ENCODE measurements around the gene CCNF. TPM values are rescaled to one million over a fixed set of nuclear protein-coding genes. Genes with fewer than 3 reads are reported as not detected.
A peak's percentile ranks its signal among the peaks of the same experiment; 100 is the strongest.

CCNF gene
- total and polyA plus RNA-seq, 10 of the 15 experiments (the other 5 are each of a cell fraction or from before 2014, with no cell fraction given), result 4.0 to 63.2 (median 27.5) TPM

DNA sequence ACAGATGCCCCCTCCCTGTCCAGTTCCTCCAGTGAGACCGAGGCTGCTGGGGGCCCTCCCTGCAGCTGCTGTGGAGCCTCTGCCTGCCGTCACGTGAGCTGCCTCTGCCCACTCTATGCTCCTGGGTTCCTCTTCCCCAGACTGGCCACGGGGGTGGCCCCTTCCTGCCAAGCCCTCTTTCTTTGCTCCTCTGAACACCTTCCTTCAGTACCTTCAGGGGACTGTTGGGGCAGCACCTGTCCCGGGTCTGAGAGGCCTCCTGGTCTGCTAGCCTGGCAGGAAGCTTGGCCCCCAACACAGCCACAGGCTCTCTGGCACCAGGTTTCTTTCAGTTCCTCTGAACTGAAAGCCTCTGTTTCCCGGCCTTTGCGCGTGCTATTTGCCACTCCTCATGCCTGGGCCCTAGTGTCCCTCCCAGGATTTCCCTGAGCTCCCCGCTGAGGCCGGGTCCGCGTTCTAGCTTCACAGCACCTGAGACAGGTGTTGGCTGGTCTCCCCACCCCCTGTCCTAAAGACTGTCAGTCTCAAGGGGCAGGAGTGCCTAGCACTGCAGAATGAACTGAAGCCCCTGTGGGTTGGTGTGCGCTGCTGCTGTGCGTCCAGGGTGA is 77.9 kb downstream of the CCNF start (continued):
- TF ChIP-seq WRNIP1 (IDR thresholded peaks at IDR 0.05; ENCODE audit: borderline replicate concordance, low read depth, low read length) (no peak), ZNF274 (IDR thresholded peaks at IDR 0.05; ENCODE audit: insufficient read depth, insufficient read length) (no peak), EP300 (IDR thresholded peaks at IDR 0.05; ENCODE audit: borderline replicate concordance in 1 of 2, control insufficient read depth in 1 of 2, low read depth in 2 of 2, low read length in 2 of 2) (no peak; a peak in 1 of 4 replicates), YY1 (IDR thresholded peaks at IDR 0.05; ENCODE audit: low read depth, low read length) (0 out of 2 replicates have a peak, but pooled peaks have one; percentile 34), IKZF2 (IDR thresholded peaks at IDR 0.05) (peak; percentile 74 to 77; a peak in 2 of 4 replicates), ASH2L (IDR thresholded peaks at IDR 0.05; ENCODE audit: borderline replicate concordance, low read depth) (no peak), SMARCA5 (IDR thresholded peaks at IDR 0.05) (peak; percentile 40; the same call in 1 of the 2 replicates), SPI1 (IDR thresholded peaks at IDR 0.05; ENCODE audit: borderline replicate concordance, insufficient read depth, low read depth, low read length) (peak; percentile 78), CHD2 (IDR thresholded peaks at IDR 0.05; ENCODE audit: borderline replicate concordance, low read depth, low read length) (no peak), EZH2 (IDR thresholded peaks at IDR 0.05; ENCODE audit: borderline replicate concordance, control insufficient read depth, low read depth, low read length) (no peak)
- TF ChIP-seq, protein P1, sequence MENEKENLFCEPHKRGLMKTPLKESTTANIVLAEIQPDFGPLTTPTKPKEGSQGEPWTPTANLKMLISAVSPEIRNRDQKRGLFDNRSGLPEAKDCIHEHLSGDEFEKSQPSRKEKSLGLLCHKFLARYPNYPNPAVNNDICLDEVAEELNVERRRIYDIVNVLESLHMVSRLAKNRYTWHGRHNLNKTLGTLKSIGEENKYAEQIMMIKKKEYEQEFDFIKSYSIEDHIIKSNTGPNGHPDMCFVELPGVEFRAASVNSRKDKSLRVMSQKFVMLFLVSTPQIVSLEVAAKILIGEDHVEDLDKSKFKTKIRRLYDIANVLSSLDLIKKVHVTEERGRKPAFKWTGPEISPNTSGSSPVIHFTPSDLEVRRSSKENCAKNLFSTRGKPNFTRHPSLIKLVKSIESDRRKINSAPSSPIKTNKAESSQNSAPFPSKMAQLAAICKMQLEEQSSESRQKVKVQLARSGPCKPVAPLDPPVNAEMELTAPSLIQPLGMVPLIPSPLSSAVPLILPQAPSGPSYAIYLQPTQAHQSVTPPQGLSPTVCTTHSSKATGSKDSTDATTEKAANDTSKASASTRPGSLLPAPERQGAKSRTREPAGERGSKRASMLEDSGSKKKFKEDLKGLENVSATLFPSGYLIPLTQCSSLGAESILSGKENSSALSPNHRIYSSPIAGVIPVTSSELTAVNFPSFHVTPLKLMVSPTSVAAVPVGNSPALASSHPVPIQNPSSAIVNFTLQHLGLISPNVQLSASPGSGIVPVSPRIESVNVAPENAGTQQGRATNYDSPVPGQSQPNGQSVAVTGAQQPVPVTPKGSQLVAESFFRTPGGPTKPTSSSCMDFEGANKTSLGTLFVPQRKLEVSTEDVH (IDR thresholded peaks at IDR 0.05; ENCODE audit: low read depth, partially characterized antibody), result no peak
- TF ChIP-seq, protein P2, sequence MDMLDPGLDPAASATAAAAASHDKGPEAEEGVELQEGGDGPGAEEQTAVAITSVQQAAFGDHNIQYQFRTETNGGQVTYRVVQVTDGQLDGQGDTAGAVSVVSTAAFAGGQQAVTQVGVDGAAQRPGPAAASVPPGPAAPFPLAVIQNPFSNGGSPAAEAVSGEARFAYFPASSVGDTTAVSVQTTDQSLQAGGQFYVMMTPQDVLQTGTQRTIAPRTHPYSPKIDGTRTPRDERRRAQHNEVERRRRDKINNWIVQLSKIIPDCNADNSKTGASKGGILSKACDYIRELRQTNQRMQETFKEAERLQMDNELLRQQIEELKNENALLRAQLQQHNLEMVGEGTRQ (IDR thresholded peaks at IDR 0.05; ENCODE audit: borderline replicate concordance, low read depth, low read length), result peak; percentile 61
- TF ChIP-seq, protein P3, sequence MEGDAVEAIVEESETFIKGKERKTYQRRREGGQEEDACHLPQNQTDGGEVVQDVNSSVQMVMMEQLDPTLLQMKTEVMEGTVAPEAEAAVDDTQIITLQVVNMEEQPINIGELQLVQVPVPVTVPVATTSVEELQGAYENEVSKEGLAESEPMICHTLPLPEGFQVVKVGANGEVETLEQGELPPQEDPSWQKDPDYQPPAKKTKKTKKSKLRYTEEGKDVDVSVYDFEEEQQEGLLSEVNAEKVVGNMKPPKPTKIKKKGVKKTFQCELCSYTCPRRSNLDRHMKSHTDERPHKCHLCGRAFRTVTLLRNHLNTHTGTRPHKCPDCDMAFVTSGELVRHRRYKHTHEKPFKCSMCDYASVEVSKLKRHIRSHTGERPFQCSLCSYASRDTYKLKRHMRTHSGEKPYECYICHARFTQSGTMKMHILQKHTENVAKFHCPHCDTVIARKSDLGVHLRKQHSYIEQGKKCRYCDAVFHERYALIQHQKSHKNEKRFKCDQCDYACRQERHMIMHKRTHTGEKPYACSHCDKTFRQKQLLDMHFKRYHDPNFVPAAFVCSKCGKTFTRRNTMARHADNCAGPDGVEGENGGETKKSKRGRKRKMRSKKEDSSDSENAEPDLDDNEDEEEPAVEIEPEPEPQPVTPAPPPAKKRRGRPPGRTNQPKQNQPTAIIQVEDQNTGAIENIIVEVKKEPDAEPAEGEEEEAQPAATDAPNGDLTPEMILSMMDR (IDR thresholded peaks at IDR 0.05 in 2 of 3, conservative IDR thresholded peaks at IDR 0.05 in 1 of 3; ENCODE audit: control insufficient read depth in 2 of 3, extremely low read depth in 1 of 3, insufficient read depth in 1 of 3, low read depth in 3 of 3, low read length in 3 of 3), result peak; percentile 26 to 44 (median 39); a peak in 4 of 6 replicates
- TF ChIP-seq, protein P4, sequence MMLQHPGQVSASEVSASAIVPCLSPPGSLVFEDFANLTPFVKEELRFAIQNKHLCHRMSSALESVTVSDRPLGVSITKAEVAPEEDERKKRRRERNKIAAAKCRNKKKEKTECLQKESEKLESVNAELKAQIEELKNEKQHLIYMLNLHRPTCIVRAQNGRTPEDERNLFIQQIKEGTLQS (IDR thresholded peaks at IDR 0.05; ENCODE audit: borderline replicate concordance, extremely low read depth, low read depth, low read length), result no peak
- TF ChIP-seq, protein P5, sequence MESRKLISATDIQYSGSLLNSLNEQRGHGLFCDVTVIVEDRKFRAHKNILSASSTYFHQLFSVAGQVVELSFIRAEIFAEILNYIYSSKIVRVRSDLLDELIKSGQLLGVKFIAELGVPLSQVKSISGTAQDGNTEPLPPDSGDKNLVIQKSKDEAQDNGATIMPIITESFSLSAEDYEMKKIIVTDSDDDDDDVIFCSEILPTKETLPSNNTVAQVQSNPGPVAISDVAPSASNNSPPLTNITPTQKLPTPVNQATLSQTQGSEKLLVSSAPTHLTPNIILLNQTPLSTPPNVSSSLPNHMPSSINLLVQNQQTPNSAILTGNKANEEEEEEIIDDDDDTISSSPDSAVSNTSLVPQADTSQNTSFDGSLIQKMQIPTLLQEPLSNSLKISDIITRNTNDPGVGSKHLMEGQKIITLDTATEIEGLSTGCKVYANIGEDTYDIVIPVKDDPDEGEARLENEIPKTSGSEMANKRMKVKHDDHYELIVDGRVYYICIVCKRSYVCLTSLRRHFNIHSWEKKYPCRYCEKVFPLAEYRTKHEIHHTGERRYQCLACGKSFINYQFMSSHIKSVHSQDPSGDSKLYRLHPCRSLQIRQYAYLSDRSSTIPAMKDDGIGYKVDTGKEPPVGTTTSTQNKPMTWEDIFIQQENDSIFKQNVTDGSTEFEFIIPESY (IDR thresholded peaks at IDR 0.05), result no peak
- TF ChIP-seq, protein P6, sequence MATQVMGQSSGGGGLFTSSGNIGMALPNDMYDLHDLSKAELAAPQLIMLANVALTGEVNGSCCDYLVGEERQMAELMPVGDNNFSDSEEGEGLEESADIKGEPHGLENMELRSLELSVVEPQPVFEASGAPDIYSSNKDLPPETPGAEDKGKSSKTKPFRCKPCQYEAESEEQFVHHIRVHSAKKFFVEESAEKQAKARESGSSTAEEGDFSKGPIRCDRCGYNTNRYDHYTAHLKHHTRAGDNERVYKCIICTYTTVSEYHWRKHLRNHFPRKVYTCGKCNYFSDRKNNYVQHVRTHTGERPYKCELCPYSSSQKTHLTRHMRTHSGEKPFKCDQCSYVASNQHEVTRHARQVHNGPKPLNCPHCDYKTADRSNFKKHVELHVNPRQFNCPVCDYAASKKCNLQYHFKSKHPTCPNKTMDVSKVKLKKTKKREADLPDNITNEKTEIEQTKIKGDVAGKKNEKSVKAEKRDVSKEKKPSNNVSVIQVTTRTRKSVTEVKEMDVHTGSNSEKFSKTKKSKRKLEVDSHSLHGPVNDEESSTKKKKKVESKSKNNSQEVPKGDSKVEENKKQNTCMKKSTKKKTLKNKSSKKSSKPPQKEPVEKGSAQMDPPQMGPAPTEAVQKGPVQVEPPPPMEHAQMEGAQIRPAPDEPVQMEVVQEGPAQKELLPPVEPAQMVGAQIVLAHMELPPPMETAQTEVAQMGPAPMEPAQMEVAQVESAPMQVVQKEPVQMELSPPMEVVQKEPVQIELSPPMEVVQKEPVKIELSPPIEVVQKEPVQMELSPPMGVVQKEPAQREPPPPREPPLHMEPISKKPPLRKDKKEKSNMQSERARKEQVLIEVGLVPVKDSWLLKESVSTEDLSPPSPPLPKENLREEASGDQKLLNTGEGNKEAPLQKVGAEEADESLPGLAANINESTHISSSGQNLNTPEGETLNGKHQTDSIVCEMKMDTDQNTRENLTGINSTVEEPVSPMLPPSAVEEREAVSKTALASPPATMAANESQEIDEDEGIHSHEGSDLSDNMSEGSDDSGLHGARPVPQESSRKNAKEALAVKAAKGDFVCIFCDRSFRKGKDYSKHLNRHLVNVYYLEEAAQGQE (IDR thresholded peaks at IDR 0.05; ENCODE audit: low read depth, low read length), result no peak
